ENCODE data around the gene FAM210A.

FAM210A gene

DNA sequence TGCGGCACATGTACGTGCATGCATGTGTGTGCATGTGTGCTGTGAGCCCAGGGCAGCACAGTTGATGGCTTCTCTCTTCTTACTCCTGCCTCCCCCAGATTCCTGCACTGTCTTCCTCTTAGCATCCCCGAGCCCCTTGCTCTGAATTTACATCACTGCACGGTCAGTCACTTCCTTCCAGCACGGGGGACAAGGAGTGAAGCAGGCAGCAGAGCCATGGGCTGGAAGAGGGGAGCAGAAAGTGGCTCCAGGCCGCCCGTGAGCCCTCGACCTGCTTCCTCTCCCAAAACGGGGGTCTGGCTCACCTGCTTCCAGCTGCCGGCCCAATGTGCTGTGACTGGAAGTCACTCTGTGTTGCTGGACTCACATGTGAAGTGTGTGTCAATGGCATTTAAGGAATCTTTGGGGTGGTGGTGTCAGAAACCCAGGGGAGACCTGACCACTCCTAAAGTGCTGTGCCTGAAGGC, 106.1 kb downstream of the FAM210A start:
- Histone ChIP-seq H3K36me3 (ENCODE audit: control insufficient read depth, insufficient read depth, low read length, severe bottlenecking) (no peaks in the 10 kb centered on the region), H3K4me1 (ENCODE audit: control insufficient read depth, insufficient read depth, low read length) (no peaks in the 10 kb centered on the region), H3K9ac (ENCODE audit: low read length) (no peak overlapping the region), H3K27me3 (replicated peaks; ENCODE audit: control insufficient read depth, insufficient read depth, low read length) (peaks cover 22% of the 10 kb centered on the region), H3K4me3 (ENCODE audit: low read length) (no peak overlapping the region), H3K9me3 (ENCODE audit: control insufficient read depth, low read length) (no peaks in the 10 kb centered on the region)
- no peak for DNase-seq (ENCODE audit: low read depth)

- Histone ChIP-seq H3K4me3 (ENCODE audit: low read length) (no peak overlapping the region), H3K27me3 (replicated peaks; ENCODE audit: control insufficient read depth, insufficient read depth, low read length) (peaks cover 22% of the 10 kb centered on the region), H3K9ac (ENCODE audit: low read length) (no peak overlapping the region), H3K36me3 (ENCODE audit: control insufficient read depth, insufficient read depth, low read length, severe bottlenecking) (no peaks in the 10 kb centered on the region), H3K9me3 (ENCODE audit: control insufficient read depth, low read length) (no peaks in the 10 kb centered on the region), H3K4me1 (ENCODE audit: control insufficient read depth, insufficient read depth, low read length) (no peaks in the 10 kb centered on the region)
- DNase-seq (ENCODE audit: low read depth): no peak
Measured at GRCh38 chr18:13619505-13620205, 106.7 kb downstream of the FAM210A start.

DNA sequence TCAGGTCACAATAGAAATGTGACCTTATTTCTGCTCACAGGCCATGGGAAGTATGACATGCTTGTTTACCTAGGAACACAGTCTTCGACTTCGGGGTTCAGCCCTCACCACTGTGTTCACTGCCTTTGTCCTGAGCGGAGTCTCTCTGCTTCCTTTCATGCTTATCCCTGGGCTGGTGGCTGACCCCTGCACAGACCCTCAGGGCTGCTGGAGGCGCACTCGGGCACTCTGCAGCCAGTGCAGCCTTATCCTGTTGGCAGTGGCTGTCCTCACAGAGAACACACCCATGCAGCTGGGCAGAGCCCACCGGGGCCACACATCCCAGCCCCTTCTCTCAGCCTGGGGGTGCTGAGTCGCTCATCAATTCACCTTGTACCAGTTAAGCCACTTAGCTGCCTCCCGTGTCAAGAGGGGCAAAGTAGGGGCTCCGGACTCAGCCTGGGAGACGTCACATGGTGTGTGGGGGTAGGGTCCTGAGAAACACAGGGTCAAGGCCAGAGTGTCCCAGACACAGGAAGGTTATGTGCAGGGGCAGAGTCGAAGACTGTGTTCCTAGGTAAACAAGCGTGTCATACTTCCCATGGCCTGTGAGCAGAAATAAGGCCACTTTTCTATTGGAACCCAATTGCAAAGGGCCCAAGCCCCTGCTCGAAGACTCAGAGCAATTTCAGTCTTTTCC, 107.5 kb downstream of the FAM210A start:
- H3K4me1 ChIP-seq (ENCODE audit: control insufficient read depth, insufficient read depth, low read length): no peaks in the 10 kb centered on the region
- H3K27me3 ChIP-seq (replicated peaks; ENCODE audit: control insufficient read depth, insufficient read depth, low read length): peaks cover 20% of the 10 kb centered on the region
- no peak overlapping the region for H3K4me3 ChIP-seq (ENCODE audit: low read length)
- no peak for DNase-seq (ENCODE audit: low read depth)
- H3K9ac ChIP-seq (ENCODE audit: low read length): no peak overlapping the region
- no peaks in the 10 kb centered on the region for H3K36me3 ChIP-seq (ENCODE audit: control insufficient read depth, insufficient read depth, low read length, severe bottlenecking)
- H3K9me3 ChIP-seq (ENCODE audit: control insufficient read depth, low read length): no peaks in the 10 kb centered on the region

- Histone ChIP-seq H3K9ac (ENCODE audit: low read length) (no peak overlapping the region), H3K27me3 (replicated peaks; ENCODE audit: control insufficient read depth, insufficient read depth, low read length) (peaks cover 25% of the 10 kb centered on the region), H3K36me3 (ENCODE audit: control insufficient read depth, insufficient read depth, low read length, severe bottlenecking) (no peaks in the 10 kb centered on the region), H3K9me3 (ENCODE audit: control insufficient read depth, low read length) (no peaks in the 10 kb centered on the region), H3K4me1 (ENCODE audit: control insufficient read depth, insufficient read depth, low read length) (no peaks in the 10 kb centered on the region), H3K4me3 (ENCODE audit: low read length) (no peak overlapping the region)
- no peak for DNase-seq (ENCODE audit: low read depth)
Measured at GRCh38 chr18:13617826-13618515, 108.4 kb downstream of the FAM210A start.

- peaks cover 5% of the 10 kb centered on the region for H3K4me1 ChIP-seq (ENCODE audit: control insufficient read depth, insufficient read depth, low read length)
- H3K9me3 ChIP-seq (ENCODE audit: control insufficient read depth, low read length): no peaks in the 10 kb centered on the region
- no peak for DNase-seq (ENCODE audit: low read depth)
- peaks cover 32% of the 10 kb centered on the region for H3K27me3 ChIP-seq (replicated peaks; ENCODE audit: control insufficient read depth, insufficient read depth, low read length)
- no peak overlapping the region for H3K4me3 ChIP-seq (ENCODE audit: low read length)
- no peaks in the 10 kb centered on the region for H3K36me3 ChIP-seq (ENCODE audit: control insufficient read depth, insufficient read depth, low read length, severe bottlenecking)
- no peak overlapping the region for H3K9ac ChIP-seq (ENCODE audit: low read length)
Measured at GRCh38 chr18:13616525-13617035, 109.8 kb downstream of the FAM210A start.

- no peak overlapping the region for H3K4me3 ChIP-seq (ENCODE audit: low read length)
- H3K27me3 ChIP-seq (replicated peaks; ENCODE audit: control insufficient read depth, insufficient read depth, low read length): peaks cover 37% of the 10 kb centered on the region
- no peaks in the 10 kb centered on the region for H3K9me3 ChIP-seq (ENCODE audit: control insufficient read depth, low read length)
- H3K4me1 ChIP-seq (ENCODE audit: control insufficient read depth, insufficient read depth, low read length): peaks cover 10% of the 10 kb centered on the region
- no peak overlapping the region for H3K9ac ChIP-seq (ENCODE audit: low read length)
- H3K36me3 ChIP-seq (ENCODE audit: control insufficient read depth, insufficient read depth, low read length, severe bottlenecking): no peaks in the 10 kb centered on the region
- no peak for DNase-seq (ENCODE audit: low read depth)
Measured at GRCh38 chr18:13616041-13616440, 110.3 kb downstream of the FAM210A start.

GRCh38 chr18:13615432-13615861, 110.9 kb downstream of the FAM210A start:
- no peak for DNase-seq (ENCODE audit: low read depth)
- no peak overlapping the region for H3K4me3 ChIP-seq (ENCODE audit: low read length)
- peaks cover 31% of the 10 kb centered on the region for H3K27me3 ChIP-seq (replicated peaks; ENCODE audit: control insufficient read depth, insufficient read depth, low read length)
- no peaks in the 10 kb centered on the region for H3K9me3 ChIP-seq (ENCODE audit: control insufficient read depth, low read length)
- no peak overlapping the region for H3K9ac ChIP-seq (ENCODE audit: low read length)
- peaks cover 15% of the 10 kb centered on the region for H3K4me1 ChIP-seq (ENCODE audit: control insufficient read depth, insufficient read depth, low read length)
- H3K36me3 ChIP-seq (ENCODE audit: control insufficient read depth, insufficient read depth, low read length, severe bottlenecking): no peaks in the 10 kb centered on the region

GRCh38 chr18:13614641-13615288, 111.6 kb downstream of the FAM210A start:
- Histone ChIP-seq H3K4me3 (ENCODE audit: low read length) (no peak overlapping the region), H3K4me1 (ENCODE audit: control insufficient read depth, insufficient read depth, low read length) (peaks cover 16% of the 10 kb centered on the region), H3K36me3 (ENCODE audit: control insufficient read depth, insufficient read depth, low read length, severe bottlenecking) (no peaks in the 10 kb centered on the region), H3K9ac (ENCODE audit: low read length) (no peak overlapping the region), H3K27me3 (replicated peaks; ENCODE audit: control insufficient read depth, insufficient read depth, low read length) (peaks cover 27% of the 10 kb centered on the region), H3K9me3 (ENCODE audit: control insufficient read depth, low read length) (no peaks in the 10 kb centered on the region)
- DNase-seq (ENCODE audit: low read depth): no peak

DNA sequence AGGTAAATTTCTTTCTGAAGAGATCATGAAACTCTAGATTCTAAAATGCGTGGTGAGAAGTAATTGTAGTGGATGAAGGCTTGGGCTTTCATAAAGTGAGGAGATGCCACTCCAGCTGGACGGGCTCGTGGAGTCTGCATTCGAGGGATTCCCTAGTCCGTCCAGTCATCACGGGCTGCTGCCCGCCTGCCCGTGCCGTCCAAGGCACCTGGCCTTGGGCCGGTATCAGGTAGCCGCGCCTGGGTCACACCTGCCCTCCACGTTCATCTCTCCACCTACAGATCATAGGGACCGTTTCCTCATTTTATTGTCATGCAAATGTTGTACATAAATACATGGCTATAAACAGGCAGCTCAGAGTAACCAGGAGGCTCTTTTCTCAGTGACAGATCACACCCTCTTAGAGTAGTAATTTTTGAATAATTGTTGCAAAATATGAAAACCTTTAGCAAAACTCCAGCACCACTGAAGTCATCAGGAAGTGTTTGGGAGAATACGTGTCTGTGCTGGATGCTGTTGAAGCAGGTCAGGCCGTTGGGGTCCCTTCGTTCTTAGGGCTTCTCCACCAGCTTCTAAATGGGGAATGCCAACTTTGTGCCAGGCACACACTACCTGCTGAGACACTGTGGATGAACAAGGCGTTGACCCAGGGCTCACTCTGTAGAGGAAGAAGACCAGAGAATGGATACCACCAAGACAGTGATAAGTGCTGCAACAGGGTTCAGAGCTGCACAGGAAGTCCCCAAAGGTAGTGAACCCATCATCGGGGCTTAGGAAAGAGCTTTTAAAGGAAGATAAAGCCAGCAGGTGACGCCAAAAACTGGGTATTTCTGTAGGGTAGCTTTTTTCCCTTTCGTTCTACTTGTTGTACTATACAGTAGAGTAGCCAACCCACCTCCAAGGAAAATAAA, 112.5 kb downstream of the FAM210A start:
- Histone ChIP-seq H3K4me1 (ENCODE audit: control insufficient read depth, insufficient read depth, low read length) (peaks cover 16% of the 10 kb centered on the region), H3K36me3 (ENCODE audit: control insufficient read depth, insufficient read depth, low read length, severe bottlenecking) (no peaks in the 10 kb centered on the region), H3K9ac (ENCODE audit: low read length) (no peak overlapping the region), H3K4me3 (ENCODE audit: low read length) (no peak overlapping the region), H3K27me3 (replicated peaks; ENCODE audit: control insufficient read depth, insufficient read depth, low read length) (peaks cover 27% of the 10 kb centered on the region), H3K9me3 (ENCODE audit: control insufficient read depth, low read length) (no peaks in the 10 kb centered on the region)
- no peak for DNase-seq (ENCODE audit: low read depth)

Measured in adipocyte (in vitro differentiated cells).